Stimulated activated CD4-positive, alpha-beta T cell treated with anti-CD3 and anti-CD28 coated beads, Interleukin-15, amount 100 ng/mL, for 48 hours (primary cell): ENCODE measurements around the gene TPD52L1.

ENCODE experiments used
- DNase-seq, 2 donors: peaks; one replicate each; pipeline ENCODE4 v3.0.0-alpha.2; 2020; ENCODE audit warnings: low read depth in 2 of 2

The TPD52L1 gene

DNA sequence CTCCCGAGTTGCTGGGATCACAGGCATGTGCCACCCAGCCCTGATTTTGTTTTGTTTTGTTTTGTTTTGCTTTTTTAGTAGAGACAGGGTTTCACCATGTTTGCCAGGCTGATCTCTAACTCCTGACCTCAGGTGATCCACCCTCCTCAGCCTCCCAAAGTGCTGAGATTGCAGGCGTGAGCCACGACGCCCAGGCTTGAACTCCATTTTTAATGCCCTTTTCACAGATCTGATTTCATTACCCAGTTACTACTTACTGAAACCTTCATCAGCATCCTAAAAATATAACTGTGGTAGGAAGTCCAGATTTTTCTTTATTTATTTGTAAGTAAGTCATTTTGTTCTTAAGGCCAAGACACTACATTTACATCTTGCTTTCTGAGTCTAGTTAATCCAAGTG, 84.2 kb downstream of the TPD52L1 start:
- no peak for DNase-seq

DNA sequence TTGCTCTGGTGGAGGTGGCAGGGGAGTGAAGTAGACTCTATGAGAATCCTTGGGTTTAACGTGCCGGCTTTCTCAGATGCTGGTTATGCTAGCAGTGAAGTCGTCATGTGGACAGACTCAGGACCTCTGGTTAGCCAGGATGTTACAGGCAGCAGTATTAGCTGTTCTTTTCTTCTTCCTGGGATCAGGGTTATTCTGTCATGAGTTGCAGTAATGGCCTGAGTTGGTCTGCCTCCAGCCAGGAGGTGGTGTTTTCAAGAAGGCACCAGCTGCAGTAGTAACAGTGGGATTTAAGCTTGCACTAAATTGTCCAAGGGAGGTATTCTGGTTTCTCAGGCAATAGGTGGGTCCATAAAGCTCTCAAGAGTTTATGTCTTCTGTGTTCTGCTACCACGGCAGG, 91.5 kb downstream of the TPD52L1 start:
- DNase-seq: no peak

DNA sequence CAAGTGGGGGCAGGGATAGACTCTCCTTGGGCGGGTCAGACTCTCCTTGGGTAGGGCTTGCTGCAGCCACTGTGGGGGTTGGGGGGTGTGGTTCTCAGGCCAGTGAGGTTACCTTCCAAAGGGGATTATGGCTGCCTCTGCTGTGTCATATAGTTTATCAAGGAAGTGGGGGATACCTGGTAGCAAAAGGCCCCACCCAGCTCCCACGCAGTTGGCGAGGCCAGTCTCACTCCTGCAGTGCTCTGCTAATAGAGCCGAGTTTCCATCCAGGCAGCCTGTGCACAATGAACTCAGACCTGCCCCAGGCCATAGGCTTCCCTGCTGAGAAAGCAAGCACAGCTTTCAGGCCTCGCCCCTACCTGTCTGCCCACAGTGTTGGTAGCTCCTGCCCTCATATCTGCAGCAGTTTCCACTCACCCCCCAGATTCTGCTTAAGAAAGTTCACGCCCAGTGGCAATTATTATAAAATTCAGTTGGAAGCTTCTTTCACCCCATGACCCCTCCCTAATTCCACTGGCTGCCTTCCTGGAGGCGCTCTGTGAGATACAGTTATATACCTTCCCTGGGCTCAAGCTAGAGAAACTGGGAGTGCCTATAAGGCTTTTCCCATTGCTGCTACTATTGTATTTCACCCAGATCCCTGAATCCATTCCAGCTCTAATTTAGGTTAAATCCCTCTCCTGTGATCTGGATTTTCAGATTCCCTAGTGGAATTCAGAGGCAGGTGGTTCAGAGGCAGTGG, 92.1 kb downstream of the TPD52L1 start:
- no peak for DNase-seq

DNA sequence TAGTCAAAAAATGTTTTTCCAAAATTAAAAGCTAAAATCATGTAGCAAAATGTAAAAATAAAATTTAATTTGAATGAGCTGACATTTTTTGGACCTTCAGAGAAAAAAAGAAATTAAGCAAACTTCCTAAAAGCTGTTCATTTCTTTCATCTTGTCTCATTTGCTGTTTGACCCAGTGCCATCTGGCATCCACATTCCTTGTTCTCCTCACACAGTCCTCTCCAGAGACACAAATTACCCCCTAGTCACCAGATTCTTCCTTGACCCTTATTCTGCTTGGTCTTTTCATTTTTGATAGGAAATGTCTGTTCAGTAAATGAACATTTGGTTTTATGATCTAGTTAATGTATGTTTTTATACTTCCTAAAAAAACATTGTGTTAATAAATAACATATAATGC, 93.0 kb downstream of the TPD52L1 start:
- DNase-seq: no peak

DNA sequence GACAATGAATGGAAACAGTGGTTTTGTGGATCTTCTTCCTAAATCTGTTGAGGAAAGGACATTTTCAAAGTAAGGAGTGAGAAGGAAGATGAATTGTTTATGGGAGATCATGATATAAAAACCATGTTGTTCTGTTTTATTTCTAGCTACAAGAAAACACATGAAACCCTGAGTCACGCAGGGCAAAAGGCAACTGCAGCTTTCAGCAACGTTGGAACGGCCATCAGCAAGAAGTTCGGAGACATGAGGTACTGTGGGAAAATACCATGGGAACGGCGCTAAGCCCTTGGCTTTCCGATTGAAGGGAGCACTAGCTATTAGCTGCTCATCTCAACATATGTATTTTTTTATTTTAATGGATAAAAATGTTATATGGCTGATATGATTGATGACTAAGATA, 94.6 kb downstream of the TPD52L1 start:
- no peak for DNase-seq

DNA sequence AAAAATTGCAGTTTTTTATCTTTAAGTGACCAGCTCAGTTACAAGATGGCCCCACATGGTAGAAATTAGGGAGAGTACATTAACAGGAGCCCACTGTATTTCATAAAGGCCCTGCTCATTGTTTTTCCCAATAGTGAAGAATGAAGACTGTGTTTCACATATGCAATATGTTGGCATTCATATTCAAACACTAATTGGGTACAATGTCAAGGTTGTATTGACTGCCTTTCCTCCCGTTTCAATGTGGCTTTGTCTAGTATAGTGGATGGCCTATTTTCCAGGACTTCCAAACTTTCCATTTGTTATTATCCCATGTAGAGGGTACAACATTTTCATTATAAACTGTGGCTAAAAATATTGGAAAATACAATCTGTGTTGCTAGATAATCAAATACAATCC, 96.9 kb downstream of the TPD52L1 start:
- DNase-seq: no peak

DNA sequence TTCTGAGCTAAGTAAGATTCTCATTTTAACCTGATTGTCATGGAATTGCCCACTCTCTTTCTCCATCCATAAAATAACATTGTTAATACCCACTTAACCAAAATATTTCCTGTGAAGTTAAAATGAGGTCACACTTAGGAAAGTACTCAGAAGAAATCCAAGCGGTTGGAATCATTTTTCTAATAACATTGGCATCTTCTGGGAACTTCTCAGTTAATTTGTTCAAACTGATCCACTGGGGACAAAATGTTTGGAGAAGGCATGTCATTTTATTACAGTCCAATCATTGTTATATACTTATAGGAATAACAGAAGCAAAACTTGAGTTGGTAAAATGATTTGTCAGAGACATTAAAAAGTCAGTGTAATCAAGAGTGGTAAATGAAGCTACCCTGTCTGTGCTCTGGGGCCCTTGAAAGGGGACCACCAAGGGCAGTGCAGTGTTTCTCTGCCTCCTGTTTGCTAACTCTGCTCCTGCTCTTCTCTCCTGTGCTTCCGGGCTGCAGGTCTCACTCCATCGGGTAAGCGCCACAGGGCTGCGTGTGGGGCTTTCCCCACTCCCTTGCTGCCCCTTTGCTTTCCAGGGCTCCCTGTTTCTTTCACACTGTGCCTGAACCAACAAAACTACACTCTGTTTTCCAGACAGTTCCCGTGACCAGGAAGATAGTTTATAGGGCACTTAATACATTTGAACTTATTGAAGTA, 98.1 kb downstream of the TPD52L1 start:
- DNase-seq: no peak

DNA sequence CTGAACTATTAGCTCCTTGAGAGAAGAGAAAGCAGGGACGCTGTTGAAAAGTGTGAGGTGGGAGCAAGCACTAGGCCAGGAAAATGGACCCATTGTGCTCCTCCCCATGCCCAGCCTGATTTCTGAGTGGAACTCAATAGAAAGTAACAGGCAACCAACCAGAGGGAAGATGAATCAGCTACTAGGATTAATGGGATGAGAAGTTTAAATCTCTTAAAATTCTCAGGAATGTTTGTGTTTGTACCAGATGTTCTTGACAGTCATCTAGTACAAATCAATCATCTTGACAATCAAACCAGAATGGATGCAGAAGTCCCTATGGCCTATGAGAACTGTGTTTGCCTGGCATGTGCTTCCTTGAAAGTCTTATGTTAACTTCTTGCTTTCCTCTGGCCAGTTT, 99.3 kb downstream of the TPD52L1 start:
- no peak for DNase-seq

DNA sequence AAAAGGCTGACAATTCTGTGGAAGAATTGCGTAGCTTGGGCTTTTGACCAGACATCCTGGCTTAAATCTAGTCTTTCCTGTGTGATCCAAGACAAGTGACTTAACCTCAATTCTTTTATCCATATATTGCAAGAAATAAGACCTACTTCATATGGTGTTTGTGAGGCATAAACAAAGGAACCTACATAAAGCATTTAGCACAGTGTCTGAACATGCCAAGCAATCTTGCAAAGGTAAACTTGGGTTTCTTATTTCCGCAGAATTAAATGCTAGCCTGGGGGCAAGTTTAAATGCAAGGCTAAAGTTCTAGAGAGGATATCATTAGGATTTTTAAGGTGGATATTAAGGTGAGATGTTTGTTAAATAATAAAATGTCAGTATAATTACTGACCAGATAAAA, 100.3 kb downstream of the TPD52L1 start:
- DNase-seq: no peak

DNA sequence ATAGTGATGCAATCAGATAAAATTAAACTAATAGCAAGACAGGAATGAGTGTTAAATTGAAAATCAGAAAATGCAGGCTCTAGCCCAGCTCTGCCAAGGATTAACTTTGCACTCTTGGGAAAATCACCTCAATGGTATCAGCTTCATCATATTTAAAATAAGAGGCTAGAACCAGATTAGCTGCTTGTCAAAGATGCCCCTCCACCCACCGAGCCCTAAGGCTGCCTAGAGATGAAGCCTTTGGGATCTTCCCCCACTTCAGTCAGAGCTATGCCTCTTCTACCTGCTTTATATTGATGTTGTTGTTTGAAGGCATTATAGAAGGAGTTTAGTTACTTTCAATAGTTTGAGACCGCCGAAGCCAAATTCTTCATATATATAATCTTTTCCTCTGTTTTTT, 100.7 kb downstream of the TPD52L1 start:
- no peak for DNase-seq

DNA sequence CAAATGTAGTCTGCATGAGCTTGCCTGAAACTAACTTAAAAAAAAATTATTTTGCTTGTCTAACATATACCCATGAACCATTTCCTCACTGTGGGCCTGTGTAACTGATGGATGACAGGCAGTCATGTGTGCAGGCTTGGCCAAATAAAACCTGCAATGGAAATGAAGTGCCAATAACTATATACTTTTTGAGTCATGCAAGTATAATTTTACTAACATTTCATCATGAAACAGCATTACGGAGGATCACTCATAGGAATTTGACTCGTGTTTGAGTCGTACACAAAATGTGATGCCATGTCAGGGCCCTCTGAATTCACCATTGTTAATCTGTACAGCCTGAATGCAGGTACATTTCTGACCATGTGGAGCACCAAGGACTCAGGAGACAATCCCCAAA, 101.6 kb downstream of the TPD52L1 start:
- no peak for DNase-seq

DNA sequence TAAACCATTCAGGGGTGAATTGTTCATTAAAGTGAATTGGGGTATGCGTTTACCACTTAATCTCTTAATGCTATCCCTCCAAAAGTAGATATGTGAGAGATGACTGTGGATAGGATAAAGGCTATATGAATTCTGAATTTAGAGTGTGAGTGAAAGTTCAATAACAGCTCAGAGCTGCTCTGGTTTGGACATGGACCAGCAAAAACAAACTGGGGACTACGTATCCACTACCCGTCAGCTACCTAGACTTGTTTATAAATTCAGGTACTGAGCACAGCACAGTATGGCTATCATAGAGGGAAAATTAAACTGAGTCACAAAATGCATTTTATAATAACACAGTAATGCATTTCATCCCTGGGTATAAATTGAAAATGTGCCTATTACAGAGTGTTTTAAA, 103.8 kb downstream of the TPD52L1 start:
- DNase-seq: no peak

DNA sequence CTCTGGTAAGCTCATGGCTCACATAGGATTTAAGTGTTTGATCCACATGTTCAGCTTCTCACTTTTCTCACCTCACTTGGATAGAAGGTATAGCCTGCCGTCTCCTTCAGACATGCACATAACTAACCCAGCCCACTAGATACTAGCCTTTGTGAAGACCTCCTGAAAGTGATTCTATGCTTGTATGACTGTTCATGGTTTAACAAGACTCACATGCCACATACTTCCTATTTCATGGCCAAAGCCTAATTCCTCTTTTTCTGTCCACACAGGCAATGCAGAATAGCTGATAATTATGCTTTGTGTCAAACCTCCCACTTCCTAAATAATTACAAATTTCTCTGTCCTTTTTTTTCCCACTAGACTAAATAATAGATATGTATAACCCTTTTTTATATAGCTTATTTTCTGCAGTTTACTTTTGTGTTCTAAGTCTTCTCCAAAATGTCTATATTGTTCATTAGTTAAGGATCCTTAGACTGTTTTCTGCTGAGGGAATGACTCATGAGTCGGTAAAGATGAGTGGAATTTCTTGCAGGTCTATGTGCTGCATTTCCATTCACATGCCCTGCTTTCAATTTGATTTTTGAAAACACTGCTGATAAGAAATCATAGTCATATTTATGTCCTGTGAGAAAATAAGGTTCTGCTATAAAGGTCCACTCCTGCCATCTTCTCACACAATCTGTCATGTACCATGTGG, 105.2 kb downstream of the TPD52L1 start:
- DNase-seq: no peak

DNA sequence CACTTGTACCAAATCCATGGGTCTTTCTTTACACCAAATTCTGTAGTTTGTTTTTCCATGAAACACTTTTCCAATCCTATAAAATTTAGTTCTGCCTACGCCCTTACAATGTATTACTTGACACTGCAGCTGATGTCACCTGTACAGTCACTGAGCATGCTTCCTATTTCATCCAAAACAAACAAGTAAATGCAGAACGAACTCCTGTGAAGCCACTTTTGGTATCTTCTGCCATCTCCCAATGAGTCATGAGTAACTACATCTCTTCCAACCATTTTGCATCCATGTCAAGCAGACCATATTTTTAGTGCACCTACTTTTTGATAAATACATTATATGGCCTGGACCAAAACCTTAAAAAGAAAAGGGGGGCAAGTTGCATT, 105.8 kb downstream of the TPD52L1 start:
- no peak for DNase-seq

DNA sequence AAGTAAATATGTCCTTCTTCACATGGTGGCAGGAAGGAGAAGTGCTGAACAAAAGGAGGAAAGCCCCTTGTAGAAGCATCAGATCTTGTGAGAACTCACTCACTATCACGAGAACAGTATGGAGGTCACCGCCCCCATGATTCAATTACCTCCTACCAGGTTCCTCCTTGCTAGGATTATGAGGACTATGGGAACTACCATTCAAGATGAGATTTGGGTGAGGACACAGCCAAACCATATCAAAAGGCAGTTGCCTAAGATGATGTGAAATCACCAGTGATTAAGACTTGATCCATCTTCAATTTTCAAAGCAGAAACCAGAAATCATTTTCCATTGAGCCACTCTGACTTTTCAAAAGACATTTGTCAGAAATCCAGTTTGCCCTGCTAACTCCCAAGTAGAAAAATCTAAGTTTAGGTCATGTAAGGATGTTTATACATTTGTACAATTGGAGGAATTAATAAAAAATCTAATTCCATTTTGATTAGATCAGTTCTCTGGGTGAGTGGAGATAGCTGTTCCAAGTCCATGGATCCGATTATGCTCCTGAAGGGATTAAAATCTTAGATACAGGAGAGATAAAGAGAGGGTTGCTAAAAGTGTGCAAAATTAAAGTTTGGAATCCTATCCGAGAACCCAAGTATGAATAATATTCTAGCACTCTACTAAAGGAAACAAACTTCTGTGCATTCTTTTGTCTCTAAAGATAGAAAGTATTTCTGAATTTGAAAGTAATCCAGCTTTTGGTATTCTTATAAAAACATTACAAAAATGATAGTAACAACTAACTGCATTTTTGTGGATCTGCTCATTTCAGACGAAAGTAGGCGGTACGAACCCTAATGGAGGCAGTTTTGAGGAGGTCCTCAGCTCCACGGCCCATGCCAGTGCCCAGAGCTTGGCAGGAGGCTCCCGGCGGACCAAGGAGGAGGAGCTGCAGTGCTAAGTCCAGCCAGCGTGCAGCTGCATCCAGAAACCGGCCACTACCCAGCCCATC, 108.7 kb downstream of the TPD52L1 start:
- no peak for DNase-seq

DNA sequence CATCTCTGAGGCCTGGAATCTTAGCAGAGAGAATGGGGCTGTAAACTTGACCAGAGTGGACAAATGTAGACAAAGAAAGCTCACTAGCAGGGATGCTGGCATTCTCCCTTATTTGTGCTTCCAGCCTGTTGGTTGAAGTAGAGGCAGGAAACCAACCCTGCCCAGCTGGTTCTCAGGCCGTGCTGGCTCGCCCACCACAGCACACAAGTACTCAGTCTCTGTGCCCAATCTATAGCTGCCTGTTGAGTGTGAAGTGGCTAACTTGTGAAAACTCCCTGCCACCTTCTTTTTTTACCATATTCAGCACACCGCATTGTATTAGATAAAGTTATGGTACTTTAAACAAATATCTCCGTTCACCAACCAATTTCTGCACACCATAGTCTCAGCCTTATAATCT, 110.9 kb downstream of the TPD52L1 start:
- DNase-seq: no peak

DNA sequence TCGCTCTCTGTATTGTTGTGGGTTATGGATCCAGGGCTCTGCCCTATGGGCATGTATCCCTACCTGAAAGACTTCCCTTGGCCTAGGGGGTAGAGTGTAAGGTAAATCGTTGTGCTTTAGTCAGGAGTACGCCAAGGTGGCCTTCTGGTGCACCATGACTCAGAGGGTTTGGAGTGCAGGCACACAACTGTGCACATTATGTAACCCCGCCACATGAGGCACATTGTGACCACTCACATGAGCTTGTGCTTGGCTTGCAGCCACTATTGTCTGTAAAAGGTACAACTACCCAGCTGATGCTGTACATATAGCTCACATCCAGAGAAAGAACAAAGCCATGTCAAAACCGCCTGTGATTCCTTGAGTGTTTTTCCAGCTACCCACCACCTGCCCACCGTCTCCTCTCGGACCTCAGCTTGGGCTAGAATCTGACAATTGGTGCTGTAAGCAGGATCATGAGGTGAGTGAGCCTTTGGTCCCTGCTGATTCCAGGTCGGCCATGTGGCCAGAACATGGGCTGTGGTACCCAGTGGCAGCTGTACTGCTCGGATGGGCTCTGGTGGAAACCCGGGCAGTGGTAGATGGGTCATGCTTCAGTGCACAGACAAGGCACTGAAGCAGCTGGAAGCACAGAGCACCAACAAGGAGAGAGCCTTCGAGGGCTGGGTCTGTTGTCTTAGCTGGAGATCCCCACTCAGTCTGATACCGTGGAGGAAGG, 114.4 kb downstream of the TPD52L1 start:
- DNase-seq: no peak

DNA sequence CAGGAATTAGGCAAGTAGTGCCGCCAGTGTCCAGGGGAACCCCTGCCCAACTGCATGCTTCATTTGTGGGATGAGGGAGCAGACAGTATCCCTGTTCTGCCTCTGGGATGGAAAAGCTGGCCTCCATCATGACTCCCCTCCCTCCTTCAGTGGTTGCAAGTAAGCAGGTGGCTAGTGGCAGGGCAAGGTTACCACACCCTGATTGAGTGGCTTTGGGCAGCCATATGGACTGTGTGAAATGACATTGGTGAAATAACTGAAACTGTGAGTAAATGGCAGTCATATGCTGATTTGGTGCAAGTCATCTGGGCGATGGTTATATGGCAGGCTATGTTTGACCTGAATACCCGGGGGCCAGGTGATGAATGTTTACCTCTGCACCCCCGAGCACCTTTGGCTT, 115.2 kb downstream of the TPD52L1 start:
- no peak for DNase-seq

DNA sequence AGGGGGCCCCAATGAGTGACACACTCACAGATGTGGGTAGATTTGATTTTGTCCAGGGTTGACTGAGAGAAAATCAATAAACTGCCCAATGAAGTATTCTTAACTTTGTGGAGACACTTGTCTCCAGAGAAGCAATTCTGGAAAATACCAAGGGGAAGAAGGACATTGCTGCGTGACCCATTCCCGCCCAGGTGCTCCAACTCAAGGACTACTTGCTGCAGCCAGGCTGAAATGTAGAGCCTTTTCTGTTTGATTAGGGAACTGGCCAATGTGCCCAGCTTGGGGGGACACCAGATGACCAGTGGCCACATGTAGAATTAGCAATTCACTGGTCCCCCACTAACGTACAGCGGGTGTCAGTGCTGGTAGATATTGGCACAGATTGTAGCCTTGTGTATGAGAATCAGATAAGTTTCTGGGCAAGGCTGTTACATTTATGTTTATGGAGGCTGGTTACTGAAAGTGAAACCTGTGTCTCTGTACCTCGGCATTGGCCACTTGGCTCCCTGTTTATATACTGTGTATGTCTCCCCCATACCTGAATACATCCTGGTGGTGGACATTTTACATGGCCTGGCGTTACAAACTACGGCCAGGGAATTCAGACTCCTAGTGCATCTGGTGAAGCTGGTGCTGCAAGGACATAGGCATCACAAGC, 115.9 kb downstream of the TPD52L1 start:
- no peak for DNase-seq

DNA sequence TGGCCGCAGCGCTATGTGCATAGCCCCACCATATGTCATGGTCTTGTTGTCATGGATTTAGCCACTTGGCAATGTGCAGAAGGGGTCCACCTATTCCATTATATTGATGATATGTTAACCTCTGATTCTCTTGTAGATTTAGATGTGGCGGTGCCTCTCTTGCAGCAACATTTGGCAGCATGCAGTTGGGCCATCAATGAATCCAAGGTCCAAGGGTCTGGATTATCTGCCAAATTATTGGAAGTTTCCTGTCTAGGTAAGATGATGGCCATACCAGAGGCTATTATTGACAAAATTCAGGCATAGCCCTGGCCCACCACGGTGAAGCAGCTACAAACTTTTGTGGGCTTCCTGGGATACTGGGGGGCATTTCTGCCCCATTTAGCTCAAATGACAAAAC, 116.8 kb downstream of the TPD52L1 start:
- DNase-seq: no peak
